ENCODE measurements around the gene TRAF2.
A peak's percentile ranks its signal among the peaks of the same experiment; 100 is the strongest.

Gene TRAF2

DNA sequence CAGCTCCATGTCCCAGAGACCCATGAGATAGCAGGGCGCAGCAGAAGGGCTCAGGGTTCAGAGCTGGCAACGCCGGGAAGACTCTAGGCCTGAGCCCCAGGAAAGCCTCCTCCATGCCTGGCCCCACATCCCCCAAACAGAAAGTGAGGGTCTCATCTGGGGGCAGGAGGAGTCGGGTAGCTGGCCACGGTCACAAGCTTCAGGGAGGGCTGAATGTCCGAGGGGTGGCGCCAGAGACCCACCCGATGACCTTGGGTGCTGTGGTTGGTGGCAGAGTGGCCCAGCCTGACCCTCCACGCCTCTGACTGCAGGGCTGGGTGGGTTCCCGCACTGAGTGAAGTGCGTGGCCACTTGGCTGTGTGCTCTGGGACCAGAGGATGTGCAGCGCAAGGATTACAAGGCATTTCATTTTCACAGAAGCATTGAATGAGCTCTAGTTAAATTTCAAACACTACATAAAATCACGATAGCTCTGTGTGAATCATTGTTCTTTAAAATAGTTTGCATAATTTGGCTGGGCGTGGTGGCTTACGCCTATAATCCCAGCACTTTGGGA is 61.7 kb downstream of the TRAF2 start:
- no peaks in the 10 kb centered on the region for H3K27me3 ChIP-seq (ENCODE audit: insufficient read depth, poor library complexity, severe bottlenecking)
- no peak for TF ChIP-seq GABPA (IDR thresholded peaks at IDR 0.05; ENCODE audit: low read depth)
- no peak for TF ChIP-seq SPI1 (IDR thresholded peaks at IDR 0.05; ENCODE audit: borderline replicate concordance, low read depth)
- TF ChIP-seq POLR2AphosphoS5 (IDR thresholded peaks at IDR 0.05; ENCODE audit: low read depth) = no peak
- TF ChIP-seq, protein P1, sequence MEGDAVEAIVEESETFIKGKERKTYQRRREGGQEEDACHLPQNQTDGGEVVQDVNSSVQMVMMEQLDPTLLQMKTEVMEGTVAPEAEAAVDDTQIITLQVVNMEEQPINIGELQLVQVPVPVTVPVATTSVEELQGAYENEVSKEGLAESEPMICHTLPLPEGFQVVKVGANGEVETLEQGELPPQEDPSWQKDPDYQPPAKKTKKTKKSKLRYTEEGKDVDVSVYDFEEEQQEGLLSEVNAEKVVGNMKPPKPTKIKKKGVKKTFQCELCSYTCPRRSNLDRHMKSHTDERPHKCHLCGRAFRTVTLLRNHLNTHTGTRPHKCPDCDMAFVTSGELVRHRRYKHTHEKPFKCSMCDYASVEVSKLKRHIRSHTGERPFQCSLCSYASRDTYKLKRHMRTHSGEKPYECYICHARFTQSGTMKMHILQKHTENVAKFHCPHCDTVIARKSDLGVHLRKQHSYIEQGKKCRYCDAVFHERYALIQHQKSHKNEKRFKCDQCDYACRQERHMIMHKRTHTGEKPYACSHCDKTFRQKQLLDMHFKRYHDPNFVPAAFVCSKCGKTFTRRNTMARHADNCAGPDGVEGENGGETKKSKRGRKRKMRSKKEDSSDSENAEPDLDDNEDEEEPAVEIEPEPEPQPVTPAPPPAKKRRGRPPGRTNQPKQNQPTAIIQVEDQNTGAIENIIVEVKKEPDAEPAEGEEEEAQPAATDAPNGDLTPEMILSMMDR (IDR thresholded peaks at IDR 0.05; ENCODE audit: insufficient read depth, low read length) = no peak
- TF ChIP-seq, protein P2, sequence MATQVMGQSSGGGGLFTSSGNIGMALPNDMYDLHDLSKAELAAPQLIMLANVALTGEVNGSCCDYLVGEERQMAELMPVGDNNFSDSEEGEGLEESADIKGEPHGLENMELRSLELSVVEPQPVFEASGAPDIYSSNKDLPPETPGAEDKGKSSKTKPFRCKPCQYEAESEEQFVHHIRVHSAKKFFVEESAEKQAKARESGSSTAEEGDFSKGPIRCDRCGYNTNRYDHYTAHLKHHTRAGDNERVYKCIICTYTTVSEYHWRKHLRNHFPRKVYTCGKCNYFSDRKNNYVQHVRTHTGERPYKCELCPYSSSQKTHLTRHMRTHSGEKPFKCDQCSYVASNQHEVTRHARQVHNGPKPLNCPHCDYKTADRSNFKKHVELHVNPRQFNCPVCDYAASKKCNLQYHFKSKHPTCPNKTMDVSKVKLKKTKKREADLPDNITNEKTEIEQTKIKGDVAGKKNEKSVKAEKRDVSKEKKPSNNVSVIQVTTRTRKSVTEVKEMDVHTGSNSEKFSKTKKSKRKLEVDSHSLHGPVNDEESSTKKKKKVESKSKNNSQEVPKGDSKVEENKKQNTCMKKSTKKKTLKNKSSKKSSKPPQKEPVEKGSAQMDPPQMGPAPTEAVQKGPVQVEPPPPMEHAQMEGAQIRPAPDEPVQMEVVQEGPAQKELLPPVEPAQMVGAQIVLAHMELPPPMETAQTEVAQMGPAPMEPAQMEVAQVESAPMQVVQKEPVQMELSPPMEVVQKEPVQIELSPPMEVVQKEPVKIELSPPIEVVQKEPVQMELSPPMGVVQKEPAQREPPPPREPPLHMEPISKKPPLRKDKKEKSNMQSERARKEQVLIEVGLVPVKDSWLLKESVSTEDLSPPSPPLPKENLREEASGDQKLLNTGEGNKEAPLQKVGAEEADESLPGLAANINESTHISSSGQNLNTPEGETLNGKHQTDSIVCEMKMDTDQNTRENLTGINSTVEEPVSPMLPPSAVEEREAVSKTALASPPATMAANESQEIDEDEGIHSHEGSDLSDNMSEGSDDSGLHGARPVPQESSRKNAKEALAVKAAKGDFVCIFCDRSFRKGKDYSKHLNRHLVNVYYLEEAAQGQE (IDR thresholded peaks at IDR 0.05; ENCODE audit: insufficient replicate concordance, low read depth) = no peak
- DNase-seq (ENCODE audit: low read depth in 1 of 2, low spot score in 1 of 2) = peak in 1 of 2 experiments; percentile 40
- H3K4me3 ChIP-seq (replicated peaks; ENCODE audit: insufficient read depth, low read length) = no peak overlapping the region
- H3K27ac ChIP-seq (replicated peaks) = no peak overlapping the region

DNA sequence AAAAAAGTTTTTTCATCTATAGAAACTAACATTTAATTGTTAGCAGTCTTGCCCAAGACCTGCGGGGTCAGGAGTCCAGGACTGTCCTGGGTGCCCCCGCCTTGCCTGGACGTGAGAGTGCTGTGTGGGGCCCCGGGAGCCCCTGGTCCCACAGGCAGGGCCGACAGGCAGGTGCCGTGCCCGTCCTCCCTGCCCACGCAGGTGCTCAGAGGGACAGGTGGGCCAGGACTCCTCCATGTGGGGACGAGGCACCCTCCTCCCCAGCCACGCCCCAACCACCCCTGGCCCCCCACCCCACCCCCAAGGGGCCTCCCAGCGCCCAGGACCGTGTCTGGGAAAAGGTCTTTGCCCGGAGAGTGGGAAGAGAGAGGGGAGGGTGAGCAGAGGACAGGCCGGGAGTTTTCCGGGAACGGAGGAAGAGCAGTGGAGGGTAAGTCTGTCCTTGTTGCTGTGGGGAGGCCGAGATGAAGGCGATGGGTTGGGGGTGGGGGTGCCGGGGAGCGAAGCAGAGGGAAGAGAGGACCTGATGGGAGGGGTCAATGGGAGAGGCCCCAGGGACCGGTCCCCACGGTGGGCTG is 63.0 kb downstream of the TRAF2 start:
- Histone ChIP-seq H3K27me3 (ENCODE audit: insufficient read depth, poor library complexity, severe bottlenecking) (no peaks in the 10 kb centered on the region), H3K27ac (replicated peaks) (peak overlapping the region; percentile 77), H3K4me3 (replicated peaks; ENCODE audit: insufficient read depth, low read length) (peak overlapping the region; percentile 66)
- no peak for DNase-seq (ENCODE audit: low read depth in 1 of 2, low spot score in 1 of 2)
- TF ChIP-seq GABPA (IDR thresholded peaks at IDR 0.05; ENCODE audit: low read depth) = no peak

DNA sequence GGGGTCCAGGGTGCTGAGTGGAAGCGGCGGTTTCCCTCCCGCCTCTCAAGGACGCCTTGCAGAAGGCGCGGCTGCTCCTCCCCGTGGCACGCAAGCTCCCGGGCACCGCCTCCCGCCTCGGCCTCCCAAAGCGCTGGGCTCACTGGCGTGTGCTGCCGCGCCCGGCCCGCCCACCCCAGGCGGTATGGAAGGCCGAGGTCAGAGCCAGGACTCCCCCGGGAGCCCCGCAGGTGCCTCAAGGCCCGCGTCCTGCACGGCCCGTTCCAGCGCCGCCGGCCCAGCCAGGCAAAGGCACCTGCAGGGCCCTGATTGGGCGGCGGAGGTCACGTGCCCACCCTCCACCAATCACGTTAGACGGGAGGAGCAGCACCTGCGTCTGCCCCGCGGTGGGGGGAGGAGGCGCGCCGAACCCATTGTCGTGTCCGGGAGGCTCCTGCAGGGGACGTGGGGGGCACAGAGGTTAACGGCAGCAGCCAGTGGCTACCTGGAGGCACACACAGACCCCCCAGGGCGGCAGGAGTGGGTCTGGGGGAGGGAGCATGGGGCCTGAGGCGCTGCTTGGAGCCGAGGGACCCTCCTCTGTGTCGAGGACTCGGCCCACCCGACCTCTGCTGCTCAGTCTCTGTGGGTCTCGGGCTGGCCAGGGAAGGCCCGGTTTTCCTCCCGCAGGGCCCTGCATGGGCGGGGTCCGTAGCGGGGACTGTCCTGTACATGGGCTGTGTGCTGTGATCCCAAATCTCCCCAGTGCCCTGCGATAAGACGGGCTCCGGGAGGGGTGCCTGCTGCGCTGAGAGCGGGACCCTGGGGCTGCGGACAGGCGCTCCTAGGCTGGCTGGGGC is 63.7 kb downstream of the TRAF2 start:
- peak; percentile 96 for DNase-seq (ENCODE audit: low read depth in 1 of 2, low spot score in 1 of 2)
- peak overlapping the region; percentile 77 for H3K27ac ChIP-seq (replicated peaks)
- TF ChIP-seq SPI1 (IDR thresholded peaks at IDR 0.05; ENCODE audit: borderline replicate concordance, low read depth) (no peak), POLR2AphosphoS5 (IDR thresholded peaks at IDR 0.05; ENCODE audit: low read depth) (peak; percentile 78; the same call in 1 of the 2 replicates)
- H3K27me3 ChIP-seq (ENCODE audit: insufficient read depth, poor library complexity, severe bottlenecking) = no peaks in the 10 kb centered on the region
- peak overlapping the region; percentile 66 for H3K4me3 ChIP-seq (replicated peaks; ENCODE audit: insufficient read depth, low read length)

DNA sequence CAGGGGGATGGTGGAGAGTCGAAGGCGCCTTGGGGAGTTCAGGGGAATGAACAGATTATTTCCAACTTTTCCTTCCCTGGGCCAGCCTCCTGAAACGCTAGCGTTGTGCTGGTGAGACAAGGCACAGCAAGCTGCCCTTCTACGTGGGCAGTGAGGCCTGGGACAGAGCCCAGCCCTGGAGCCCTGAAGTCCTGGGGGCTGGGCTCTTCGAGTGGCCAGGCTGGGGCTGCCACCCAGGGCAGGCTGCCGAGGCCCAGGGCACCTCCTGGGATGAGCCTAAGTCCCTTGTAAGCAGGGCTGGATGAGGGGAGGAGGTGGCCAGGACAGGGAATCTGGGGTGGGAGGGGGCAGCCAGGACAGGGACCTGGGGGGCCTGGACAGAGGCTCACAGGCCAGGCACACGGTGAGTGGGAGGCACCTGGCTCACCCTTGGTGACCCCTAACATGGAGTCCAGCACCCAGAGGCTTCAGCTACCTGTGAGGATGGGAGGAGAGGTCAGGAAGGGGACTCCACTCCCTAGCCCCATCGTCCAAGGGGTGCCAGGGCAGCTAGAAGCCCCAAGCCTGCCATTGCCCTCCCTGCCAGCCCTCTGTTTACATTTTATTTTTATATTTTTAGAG is 64.5 kb downstream of the TRAF2 start:
- peak overlapping the region; percentile 77 for H3K27ac ChIP-seq (replicated peaks)

More for the DNA sequence above, 64.5 kb downstream of the TRAF2 start:
- H3K4me3 ChIP-seq (replicated peaks; ENCODE audit: insufficient read depth, low read length) = peak overlapping the region; percentile 66
- TF ChIP-seq, protein P1 (IDR thresholded peaks at IDR 0.05; ENCODE audit: insufficient read depth, low read length) = no peak
- TF ChIP-seq POLR2AphosphoS5 (IDR thresholded peaks at IDR 0.05; ENCODE audit: low read depth) (no peak), GABPA (IDR thresholded peaks at IDR 0.05; ENCODE audit: low read depth) (no peak), SPI1 (IDR thresholded peaks at IDR 0.05; ENCODE audit: borderline replicate concordance, low read depth) (no peak)
- TF ChIP-seq, protein P2 (IDR thresholded peaks at IDR 0.05; ENCODE audit: insufficient replicate concordance, low read depth) = no peak
- no peak for DNase-seq (ENCODE audit: low read depth in 1 of 2, low spot score in 1 of 2)
- H3K27me3 ChIP-seq (ENCODE audit: insufficient read depth, poor library complexity, severe bottlenecking) = no peaks in the 10 kb centered on the region
